ENCODE data around the gene ANXA2. TPM values are rescaled to one million over a fixed set of nuclear protein-coding genes. Genes with fewer than 3 reads are reported as not detected.

The ANXA2 gene
- total RNA-seq, 4 donors from 2014 or later: 896 to 1,792 (median 1,413) TPM

DNA sequence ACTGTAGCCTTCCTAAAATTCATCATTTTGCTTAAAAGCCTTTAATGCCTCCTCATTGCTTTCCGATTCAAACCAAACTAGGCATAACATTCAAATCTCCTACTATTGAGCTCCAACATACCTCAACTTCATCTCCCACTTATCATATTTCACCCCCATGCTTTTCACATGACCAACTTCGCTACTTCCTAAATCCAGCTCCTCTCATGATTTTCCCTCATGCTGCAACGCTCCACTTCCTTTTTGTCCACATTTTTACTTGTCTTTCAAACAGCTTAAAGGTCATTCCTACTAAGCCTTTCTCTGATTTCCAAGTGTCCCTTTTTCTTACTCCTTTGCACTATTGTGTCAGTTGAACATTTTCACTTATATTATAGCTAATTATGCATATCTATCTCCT lies 20.3 kb upstream of the ANXA2 start:
- TF ChIP-seq, protein P1, sequence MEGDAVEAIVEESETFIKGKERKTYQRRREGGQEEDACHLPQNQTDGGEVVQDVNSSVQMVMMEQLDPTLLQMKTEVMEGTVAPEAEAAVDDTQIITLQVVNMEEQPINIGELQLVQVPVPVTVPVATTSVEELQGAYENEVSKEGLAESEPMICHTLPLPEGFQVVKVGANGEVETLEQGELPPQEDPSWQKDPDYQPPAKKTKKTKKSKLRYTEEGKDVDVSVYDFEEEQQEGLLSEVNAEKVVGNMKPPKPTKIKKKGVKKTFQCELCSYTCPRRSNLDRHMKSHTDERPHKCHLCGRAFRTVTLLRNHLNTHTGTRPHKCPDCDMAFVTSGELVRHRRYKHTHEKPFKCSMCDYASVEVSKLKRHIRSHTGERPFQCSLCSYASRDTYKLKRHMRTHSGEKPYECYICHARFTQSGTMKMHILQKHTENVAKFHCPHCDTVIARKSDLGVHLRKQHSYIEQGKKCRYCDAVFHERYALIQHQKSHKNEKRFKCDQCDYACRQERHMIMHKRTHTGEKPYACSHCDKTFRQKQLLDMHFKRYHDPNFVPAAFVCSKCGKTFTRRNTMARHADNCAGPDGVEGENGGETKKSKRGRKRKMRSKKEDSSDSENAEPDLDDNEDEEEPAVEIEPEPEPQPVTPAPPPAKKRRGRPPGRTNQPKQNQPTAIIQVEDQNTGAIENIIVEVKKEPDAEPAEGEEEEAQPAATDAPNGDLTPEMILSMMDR (IDR thresholded peaks at IDR 0.05; ENCODE audit: low read depth): no peak

DNA sequence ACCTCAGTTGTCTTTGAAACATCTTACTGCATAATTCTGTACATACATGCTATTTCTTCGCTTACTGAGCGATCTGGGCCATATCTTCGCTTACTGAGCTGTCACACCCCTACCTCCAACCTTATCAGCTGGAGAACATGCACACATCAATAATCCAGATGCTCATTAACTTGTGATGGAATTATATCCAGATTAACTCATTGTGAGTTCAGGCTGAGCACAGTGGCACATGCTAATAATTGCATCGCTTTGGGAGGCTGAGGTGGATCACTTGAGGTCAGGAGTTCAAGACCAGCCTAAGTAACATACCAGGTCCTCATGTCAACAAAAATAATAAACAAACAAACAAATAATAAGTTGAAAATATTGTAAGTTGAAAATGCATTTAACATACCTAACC lies 19.3 kb upstream of the ANXA2 start:
- TF ChIP-seq, protein P1 (IDR thresholded peaks at IDR 0.05; ENCODE audit: low read depth): no peak

DNA sequence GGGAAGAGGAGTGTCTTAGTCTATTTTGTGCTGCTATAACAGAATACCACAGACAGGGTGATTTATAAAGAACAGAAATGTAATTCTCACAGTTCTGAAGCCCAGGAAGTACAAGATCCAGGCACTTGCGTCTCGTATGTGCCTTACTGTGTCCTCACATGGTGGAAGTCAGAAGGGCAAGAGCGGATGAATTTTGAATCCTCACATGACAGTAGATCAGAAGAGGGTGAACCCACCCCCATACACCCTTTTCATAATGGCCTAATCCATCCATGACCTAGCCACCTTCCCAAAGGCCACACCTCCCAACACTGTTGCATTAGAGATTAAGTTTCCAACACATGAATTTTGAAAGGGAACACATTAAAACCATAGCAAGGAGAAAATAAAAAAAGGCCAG lies 18.7 kb upstream of the ANXA2 start:
- TF ChIP-seq, protein P1 (IDR thresholded peaks at IDR 0.05; ENCODE audit: low read depth): no peak

DNA sequence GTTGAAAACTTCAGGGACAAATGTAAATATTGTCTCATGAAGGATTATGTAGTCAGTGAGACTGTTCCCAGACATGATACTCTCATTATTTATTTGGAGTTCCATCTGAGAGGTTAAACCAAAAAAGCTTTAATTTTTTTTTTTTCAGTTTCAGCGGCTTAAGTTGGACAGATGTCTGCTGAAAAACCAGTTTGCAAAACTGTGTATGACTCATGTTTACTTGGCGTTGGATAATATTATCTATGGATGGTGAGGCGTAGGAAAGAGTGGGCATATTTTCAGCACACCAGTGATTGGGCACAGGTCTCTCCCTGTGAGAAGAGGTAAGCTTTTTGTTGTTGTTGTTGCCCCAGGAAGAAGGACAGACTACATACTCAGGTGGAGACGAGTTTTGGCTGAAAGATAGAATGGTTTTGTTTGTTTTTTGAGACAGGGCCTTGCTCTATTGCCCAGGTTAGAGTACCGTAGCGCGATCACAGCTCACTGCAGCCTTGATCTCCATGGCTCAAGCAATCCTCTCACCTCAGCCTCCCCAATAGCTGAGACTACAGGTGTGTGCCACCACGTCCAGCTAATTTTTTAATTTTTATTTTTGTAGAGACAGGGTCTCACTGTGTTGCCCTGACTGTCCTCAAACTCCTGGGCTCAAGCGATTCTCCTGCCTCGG lies 16.4 kb upstream of the ANXA2 start:
- TF ChIP-seq, protein P1 (IDR thresholded peaks at IDR 0.05; ENCODE audit: low read depth): no peak

DNA sequence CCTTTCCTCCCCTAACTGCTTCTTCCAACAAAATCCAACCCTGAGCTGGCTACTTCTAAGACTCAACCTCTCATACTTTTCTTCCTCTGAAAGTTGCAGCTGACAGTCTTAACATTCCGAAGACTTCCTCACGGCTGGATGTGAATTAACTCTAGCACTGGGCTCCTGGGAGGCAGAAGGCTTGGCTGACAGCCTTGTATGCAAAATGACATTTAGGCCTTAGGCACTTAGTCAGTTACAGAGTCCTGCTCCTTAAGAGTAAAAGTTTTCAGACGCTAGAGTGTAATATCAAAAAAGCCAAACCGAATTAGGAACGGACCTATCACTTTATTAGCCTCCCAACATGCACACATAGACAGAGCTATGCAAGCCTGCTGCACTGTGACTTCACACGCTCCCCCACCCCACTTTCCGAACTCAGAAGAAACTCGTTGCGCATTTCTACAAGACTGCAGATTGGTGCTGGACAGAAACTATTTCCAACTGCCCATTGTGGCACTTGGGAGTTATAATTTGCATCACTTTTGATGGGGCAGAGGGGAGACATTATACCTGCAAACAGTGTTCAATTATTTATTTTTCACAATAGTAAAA lies 15.5 kb upstream of the ANXA2 start:
- TF ChIP-seq, protein P1 (IDR thresholded peaks at IDR 0.05; ENCODE audit: low read depth): no peak

DNA sequence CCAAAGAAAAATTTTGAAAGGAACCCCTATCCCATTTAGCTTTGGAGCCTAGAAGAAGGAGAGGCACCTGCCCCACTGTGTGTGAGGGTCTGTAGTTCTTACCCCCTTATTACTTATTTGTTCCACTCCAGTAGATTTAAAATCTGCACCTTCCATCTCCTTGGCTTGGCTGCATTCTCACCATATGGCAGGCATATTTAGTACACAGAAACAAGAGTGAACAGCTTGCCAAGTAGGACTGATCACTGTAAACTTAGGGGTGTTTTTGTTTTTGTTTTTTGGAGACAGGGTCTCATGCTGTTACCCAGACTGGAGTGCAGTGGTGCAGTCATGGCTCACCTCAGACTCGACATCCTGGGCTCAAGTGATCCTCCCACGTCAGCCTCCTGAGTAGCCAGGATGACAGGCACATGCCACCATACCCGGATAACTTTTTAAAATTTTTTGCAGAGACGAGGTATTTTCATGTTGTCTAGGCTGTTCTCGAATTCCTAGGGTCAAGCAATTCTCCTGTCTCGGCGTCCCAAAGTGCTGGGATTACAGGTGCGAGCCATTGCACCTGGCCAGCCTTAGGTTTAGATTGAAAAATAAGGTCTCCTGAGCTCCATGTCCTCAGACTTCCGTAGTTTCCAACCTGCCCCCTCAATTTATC lies 14.1 kb upstream of the ANXA2 start:
- TF ChIP-seq, protein P1 (IDR thresholded peaks at IDR 0.05; ENCODE audit: low read depth): no peak

DNA sequence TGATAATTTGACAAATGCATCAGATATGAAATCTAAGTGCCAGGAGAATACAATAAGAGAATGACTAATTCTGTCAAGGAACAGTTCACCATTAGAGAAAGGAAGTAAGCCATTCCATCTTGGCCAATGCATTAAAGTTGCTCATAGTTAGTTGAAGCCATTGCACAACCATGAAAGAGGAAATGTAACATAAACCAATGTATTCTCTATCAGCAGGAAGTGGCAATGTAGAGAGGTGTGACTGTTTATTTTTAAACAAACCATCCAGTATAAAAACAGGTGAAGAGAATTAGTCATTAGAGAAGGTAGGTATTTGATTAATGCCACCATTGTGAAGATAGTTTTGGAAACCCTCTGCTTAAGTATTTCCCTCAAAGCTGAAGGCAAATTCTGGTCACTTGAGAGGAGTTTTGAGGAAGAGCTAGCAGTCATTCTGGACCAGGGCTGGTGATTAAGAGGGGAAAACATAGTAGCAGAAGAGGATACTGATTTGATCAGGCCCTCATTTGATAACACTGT lies 10.7 kb upstream of the ANXA2 start:
- TF ChIP-seq, protein P1 (IDR thresholded peaks at IDR 0.05; ENCODE audit: low read depth): no peak
